Measurements from ENCODE around the gene CTSH. TPM values are rescaled to one million over a fixed set of nuclear protein-coding genes. Genes with fewer than 3 reads are reported as not detected.
"Not testable (repeated sequence)": the region's sequence is repeated elsewhere in the genome, so short reads cannot be mapped to it uniquely, and the experiment has no call there.

The CTSH gene
- total RNA-seq, 1 experiment from 2014 or later = 123 TPM

DNA sequence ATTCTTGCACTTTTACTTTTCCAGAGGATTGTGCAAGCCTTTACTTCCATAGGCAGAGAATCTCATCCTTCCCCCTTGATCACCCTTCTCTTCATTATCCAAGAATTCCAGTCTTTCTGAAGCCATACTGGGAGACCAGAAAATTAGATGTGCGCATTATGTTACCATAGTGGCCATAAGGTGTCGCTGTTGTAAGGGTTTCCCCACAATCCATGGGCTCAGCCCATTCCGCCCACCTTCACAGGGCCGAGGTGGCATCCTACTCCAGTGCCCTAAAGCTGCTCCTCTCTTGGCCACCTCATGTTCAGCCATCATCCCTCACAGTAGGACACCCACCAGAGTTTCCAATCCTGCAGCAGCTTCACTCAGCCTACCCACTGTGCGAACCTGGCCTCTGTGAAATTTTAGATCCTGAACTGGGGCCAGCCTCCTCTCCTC lies 35.0 kb downstream of the CTSH start:
- peak; percentile 34 for DNase-seq (ENCODE audit: low read depth)
- in situ Hi-C loops (cut with HindIII; ENCODE audit: low pct_unique_long_range_greater_than_20kb, low sequenced_read_pairs) = no loop called here

DNA sequence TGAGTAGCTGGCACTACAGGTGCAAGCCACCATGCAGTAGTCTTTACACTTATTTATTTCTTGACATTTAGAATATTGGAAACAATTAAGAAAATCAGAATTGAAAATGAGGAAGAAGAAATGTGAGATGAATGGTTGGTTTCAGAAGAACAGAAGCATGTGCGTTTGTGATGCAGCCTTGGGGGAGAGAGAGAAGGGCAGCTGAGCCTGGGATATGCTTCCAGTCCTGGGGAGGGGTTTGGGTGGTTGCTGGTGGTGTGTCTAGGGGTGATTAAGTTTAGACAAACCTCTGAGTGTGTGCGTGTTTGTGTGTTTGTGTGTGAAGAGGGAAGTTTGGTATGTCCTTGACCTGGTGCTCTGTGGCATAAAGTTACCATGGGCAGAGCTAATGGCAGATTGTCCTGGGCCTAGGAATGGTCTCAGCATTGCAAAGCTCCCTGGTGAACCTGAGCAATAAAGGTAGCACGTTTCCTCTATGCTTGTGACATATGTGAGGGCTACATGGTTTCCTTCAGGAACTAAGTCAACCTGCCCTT lies 35.6 kb downstream of the CTSH start:
- in situ Hi-C loops (cut with HindIII; ENCODE audit: low pct_unique_long_range_greater_than_20kb, low sequenced_read_pairs) = no loop called here
- DNase-seq (ENCODE audit: low read depth) = no peak

DNA sequence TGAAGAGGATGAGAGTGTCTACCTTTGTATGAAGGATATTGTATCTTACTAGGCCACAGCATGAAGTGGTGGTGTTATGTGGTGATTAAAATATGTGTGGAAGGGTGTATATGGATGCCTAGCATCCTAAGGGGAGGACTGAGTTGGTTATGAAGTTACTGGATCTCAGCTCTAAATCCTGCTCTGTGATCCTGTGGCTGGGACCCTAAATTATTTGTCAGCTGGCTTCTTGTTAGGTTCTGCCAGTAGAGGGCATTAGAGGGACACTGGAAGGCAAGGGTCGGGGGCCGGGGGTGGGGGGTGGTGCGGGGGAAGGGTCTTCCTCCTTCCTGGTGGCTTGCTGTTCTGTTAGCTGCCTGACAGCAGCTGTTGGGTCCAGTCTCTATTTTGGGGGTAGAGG lies 37.3 kb downstream of the CTSH start:
- in situ Hi-C loops (cut with HindIII; ENCODE audit: low pct_unique_long_range_greater_than_20kb, low sequenced_read_pairs) = no loop called here
- no peak for DNase-seq (ENCODE audit: low read depth)

DNA sequence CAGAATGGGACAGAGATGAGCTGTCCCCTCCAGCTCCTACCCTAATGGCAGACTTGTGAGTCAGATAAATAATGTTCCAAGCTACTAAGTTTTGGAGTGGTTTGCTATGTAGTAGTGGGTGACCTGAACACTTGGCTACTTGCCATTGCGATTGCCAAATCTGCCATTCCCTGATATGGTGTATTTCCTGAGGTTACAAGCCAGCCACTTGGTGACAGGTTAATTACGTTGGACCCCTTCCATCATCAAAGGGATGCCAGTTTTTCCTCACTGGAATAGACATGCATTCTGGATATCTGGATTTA lies 38.6 kb downstream of the CTSH start:
- in situ Hi-C loops (cut with HindIII; ENCODE audit: low pct_unique_long_range_greater_than_20kb, low sequenced_read_pairs) = no loop called here
- peak; percentile 75 for DNase-seq (ENCODE audit: low read depth)

DNA sequence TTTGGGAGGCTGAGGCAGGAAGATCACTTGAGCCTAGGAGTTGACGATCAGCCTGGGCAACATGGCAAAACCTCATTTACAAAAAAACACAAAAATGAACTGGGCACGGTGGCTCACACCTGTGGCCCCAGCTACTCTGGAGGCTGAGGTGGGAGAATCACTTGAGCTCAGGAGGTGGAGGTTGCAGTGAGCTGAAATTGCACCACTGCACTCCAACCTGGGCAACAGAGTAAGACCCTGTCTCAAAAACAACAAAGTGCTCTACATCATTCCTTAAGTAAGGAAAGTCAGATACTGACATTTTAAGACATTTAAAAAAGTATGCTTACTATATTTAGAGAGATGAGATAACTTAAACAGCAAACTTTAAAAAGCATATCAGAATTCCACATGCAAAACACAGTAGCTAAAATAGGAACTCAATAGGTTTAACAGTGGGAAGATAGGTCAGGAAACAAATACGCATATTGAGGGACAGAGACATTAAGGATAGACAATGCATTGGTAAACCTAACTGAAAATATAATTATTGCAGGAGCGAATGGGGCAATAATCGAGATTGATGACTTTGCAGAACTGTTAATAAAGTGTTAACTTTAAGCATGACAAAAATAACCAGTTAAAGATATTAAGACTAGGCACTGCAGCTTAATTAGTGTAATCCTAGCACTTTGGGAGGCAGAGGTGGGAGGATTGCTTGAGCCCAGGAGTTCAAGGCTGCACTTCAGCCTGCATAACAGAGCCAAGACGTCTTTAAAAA lies 40.1 kb downstream of the CTSH start:
- no peak for DNase-seq (ENCODE audit: low read depth)
- in situ Hi-C loops (cut with HindIII; ENCODE audit: low pct_unique_long_range_greater_than_20kb, low sequenced_read_pairs) = no loop called here

DNA sequence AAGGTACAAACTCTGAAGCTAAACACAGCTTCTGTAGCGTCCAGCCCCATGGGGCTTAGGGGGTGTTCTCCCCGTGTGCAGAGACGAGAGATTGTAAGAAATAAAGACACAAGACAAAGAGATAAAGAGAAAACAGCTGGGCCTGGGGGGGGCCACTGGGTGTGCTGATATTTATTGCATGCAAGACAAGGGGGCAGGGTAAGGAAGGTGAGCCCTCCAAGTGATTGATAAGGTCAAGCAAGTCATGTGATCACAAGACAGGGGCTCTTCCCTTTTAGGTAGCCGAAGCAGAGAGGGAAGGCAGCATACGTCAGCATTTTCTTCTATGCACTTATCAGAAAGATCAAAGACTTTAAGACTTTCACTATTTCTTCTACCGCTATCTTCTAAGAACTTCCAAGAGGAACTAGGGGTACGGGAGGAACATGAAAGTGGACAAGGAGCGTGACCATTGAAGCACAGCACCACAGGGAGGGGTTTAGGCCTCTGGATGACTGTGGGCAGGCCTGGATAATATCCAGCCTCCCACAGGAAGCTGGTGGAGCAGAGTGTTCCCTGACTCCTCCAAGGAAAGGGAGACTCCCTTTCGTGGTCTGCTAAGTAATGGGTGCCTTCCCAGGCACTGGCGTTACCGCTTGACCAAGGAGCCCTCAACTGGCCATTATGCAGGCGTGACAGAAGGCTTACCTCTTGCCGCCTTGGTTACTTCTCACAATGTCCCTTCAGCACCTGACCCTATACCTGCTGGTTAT lies 42.4 kb downstream of the CTSH start:
- DNase-seq (ENCODE audit: low read depth); in situ Hi-C loops (cut with HindIII; ENCODE audit: low pct_unique_long_range_greater_than_20kb, low sequenced_read_pairs): not testable (repeated sequence)

DNA sequence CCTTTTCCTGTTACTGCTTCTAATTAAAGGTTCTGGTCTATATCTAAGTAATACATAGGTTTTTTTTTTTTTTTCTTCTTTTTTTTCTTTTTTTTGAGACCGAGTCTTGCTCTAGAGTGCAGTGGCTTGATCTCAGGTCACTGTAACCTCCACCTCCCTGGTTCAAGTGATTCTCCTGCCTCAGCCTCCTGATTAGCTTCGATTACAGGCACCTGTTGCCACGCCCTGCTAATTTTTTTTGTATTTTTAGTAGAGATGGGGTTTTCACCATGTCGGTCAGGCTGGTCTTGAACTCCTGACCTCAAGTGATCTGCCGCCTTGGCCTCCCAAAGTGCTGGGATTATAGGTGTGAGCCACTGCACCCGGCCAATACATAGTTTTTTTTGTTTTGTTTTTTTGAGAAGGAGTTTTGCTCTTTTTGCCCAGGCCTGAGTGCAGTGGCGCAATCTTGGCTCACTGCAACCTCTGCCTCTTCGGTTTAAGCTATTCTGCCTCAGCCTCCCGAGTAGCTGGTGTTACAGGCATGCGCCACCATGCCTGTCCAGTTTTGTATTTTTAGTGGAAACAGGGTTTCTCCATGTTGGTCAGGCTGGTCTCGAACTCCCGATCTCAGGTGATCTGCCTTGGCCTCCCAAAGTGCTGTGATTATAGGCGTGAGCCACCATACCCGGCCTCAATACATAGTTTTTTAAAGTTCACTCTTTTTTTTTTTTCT lies 43.9 kb downstream of the CTSH start:
- in situ Hi-C loops (cut with HindIII; ENCODE audit: low pct_unique_long_range_greater_than_20kb, low sequenced_read_pairs); DNase-seq (ENCODE audit: low read depth): not testable (repeated sequence)

DNA sequence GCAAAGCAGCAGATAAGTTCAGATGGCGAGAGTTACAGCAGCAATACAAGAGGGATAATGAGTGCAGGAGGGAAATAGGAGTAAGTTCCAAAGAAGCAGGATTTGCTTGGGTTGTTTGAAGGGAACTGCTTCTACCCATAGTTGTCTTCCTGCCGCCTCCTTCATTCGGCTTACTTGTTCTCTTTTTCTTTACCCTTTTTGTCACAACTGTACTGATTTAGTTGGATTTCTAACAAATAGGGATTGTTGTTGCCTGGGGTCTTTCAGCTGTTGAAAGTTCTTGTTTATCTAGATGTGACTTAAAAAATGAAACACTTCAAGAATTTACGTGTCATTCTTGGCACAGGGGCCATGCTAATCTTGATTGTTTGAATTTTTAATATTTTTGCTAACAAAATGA lies 46.3 kb downstream of the CTSH start:
- in situ Hi-C loops (cut with HindIII; ENCODE audit: low pct_unique_long_range_greater_than_20kb, low sequenced_read_pairs) = no loop called here
- DNase-seq (ENCODE audit: low read depth) = no peak

DNA sequence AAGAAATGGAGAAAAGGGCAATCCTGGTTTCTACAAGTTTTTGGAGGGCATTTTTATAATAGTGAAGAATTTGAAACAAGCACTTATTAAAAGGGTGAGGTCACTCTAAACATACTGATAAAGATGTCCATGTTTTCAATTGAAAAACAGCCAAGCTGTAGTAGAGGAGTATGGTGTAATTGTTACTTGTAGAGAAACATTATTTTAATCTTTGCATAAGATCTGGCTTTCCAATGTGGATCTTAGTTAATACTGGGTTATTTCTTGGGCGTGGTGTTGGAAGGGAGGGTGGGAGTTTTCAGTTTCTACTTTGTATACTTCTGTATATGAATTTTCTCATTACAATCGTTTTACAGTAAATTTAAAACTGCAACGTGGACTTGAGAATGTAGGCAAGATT lies 49.4 kb downstream of the CTSH start:
- DNase-seq (ENCODE audit: low read depth) = no peak
- in situ Hi-C loops (cut with HindIII; ENCODE audit: low pct_unique_long_range_greater_than_20kb, low sequenced_read_pairs) = no loop called here

DNA sequence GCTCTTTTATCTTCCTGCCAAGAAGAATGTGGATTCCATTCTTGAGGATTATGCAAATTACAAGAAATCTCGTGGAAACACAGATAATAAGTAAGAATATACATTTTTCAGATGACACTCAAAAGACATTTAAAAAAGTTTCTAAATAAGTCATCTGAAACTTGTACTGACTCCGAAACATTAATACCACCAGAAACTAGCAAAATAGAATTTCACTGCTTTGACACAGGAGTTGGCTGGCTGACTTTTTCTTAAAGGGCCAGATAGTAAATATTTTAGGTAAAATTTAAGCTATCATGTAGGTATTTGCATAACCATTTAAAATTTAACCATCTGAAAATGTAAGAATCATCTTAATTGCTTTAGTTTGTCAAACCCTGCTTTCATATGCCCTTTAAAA lies 51.3 kb downstream of the CTSH start:
- no peak for DNase-seq (ENCODE audit: low read depth)
- in situ Hi-C loops (cut with HindIII; ENCODE audit: low pct_unique_long_range_greater_than_20kb, low sequenced_read_pairs) = no loop called here

DNA sequence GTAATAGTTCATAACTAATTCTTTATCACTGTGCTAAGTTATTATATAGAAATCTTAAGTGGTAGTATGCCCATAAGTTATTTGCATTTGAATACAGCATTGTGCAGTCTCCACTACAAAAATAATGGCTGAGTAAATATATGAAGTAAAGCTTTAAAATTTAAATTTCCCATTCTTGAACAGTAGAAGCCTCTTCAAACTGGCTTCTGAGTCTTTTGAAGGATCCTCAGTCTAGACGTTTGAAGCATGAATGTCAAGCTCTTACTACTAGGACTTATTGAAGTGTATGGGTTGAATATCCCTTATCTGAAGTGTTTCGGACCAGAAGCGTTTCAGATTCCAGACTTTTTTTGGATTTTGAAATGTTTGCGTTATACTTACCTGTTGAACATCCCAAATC lies 55.8 kb downstream of the CTSH start:
- in situ Hi-C loops (cut with HindIII; ENCODE audit: low pct_unique_long_range_greater_than_20kb, low sequenced_read_pairs) = no loop called here
- DNase-seq (ENCODE audit: low read depth) = no peak

DNA sequence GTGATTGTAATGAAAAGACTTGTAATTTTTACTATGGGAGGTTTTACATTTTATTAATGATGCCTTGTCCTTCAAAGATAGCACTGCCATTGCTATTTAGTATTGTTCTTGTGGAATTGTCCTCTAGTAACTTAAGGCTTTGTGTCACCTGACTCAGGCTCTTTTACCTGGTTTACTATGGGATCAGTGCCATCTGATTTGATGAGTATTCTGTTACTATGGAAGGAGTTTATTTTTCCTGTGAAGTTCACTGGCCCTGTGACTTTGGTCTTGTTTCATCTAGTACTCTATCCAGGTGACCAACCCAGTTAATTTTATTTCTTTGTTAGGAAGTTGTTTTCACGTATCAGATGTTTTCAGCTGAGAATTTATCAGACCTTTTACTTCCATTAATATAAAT lies 63.2 kb downstream of the CTSH start:
- no peak for DNase-seq (ENCODE audit: low read depth)
- in situ Hi-C loops (cut with HindIII; ENCODE audit: low pct_unique_long_range_greater_than_20kb, low sequenced_read_pairs) = no loop called here

DNA sequence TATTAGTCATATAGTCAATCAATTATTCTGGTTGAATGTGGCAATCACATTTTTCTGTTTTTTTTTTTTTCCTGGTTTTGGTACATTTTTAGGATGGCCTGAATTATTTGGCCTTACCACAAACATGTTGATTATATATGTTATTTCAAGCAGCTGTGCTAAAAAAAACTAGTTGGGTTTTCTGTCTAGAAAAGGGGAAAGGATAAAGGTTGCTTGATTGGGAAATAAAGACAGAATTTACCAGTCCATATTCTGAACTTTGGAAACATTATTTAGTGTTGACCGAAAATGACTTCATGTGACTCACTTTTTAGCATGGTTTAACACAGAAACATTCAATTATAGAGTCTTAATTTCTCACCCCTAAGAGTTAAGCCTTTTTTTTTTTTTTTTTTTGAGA lies 64.0 kb downstream of the CTSH start:
- DNase-seq (ENCODE audit: low read depth) = no peak
- in situ Hi-C loops (cut with HindIII; ENCODE audit: low pct_unique_long_range_greater_than_20kb, low sequenced_read_pairs) = no loop called here

DNA sequence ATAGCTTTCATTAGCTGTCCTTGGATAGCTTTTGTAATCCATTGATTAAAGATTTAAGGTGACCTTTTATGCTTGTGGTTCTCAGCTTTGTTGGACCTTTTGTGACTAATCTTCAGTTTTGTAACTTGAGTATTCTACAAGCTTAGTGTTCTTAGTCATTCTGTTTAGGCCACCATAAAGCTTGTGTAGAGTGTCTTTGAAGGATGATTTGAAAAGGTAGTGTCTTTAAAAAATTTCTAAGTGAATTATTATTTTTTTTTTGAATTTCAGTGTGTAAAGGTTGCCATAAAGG lies 64.7 kb downstream of the CTSH start:
- in situ Hi-C loops (cut with HindIII; ENCODE audit: low pct_unique_long_range_greater_than_20kb, low sequenced_read_pairs) = no loop called here

DNA sequence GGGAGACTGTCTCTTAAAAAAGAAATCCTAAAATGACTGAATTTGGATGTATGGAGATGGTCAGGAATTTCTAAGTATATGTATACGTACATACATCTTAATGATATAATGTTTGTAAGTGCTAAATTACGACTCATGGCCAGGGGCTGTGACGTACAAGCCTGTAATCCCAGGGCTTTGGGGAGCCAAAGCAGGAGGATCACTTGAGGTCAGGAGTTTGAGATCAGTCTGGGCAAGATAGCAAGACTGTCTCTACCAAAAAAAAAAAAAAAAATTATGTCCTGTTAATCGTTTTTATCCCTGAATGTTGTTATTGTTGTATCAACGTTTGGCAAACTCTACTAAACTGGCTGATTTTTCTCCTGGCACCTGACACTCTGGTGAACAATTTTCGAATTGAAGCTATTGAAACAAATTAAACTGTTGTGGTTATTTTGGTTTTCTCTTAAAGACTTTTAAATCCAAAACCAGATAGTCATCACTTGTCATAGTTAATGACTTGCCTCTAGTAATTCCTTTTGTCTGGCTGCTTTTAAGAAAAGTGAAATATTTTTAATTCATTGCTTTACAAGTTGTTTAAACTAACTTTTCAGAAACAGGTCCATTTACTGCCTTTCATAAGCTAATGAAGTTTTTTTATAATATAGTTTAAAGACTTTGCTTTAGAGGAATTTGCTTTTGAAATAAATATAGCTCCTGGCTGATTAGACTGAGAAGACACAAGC lies 65.2 kb downstream of the CTSH start:
- in situ Hi-C loops (cut with HindIII; ENCODE audit: low pct_unique_long_range_greater_than_20kb, low sequenced_read_pairs) = no loop called here

More for the DNA sequence above, 64.7 kb downstream of the CTSH start:
- DNase-seq (ENCODE audit: low read depth) = no peak

DNA sequence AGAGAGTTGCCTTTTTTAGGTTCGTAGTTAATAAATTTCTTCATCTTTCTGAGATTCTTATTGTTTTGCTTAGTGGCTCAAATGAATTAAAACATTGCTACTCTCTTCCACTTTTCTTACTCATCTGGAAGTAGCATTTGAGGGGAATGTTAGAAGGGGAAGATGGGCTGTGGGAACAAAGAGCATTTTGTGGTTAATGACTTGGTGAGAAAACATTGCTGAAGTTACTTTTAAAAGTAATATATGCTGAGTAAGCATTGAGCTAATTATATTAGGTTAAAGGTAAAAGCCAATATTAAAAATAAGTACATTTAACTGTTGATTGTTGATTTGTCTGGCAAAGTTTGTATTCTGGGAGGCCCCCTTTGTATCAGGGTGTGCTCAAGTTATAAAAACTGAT lies 66.5 kb downstream of the CTSH start:
- in situ Hi-C loops (cut with HindIII; ENCODE audit: low pct_unique_long_range_greater_than_20kb, low sequenced_read_pairs) = no loop called here
- no peak for DNase-seq (ENCODE audit: low read depth)

More for the DNA sequence above, 65.2 kb downstream of the CTSH start:
- no peak for DNase-seq (ENCODE audit: low read depth)

DNA sequence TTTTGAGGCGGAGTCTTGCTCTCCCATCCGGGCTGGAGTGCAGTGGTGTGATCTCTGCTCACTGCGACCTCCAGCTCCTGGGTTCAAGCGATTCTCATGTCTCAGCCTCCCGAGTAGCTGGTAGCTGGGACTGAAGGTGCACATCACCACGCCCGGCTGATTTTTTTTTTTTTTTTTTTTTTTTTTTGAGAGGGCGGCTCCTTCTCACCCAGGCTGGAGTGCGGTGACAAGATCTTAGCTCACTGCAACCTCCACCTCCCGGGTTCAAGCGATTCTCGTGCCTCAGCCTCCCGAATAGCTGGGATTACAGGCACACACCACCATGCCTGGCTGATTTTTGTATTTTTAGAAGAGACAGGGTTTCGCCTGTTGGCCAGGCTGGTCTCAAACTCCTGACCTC lies 67.9 kb downstream of the CTSH start:
- in situ Hi-C loops (cut with HindIII; ENCODE audit: low pct_unique_long_range_greater_than_20kb, low sequenced_read_pairs); DNase-seq (ENCODE audit: low read depth): not testable (repeated sequence)

DNA sequence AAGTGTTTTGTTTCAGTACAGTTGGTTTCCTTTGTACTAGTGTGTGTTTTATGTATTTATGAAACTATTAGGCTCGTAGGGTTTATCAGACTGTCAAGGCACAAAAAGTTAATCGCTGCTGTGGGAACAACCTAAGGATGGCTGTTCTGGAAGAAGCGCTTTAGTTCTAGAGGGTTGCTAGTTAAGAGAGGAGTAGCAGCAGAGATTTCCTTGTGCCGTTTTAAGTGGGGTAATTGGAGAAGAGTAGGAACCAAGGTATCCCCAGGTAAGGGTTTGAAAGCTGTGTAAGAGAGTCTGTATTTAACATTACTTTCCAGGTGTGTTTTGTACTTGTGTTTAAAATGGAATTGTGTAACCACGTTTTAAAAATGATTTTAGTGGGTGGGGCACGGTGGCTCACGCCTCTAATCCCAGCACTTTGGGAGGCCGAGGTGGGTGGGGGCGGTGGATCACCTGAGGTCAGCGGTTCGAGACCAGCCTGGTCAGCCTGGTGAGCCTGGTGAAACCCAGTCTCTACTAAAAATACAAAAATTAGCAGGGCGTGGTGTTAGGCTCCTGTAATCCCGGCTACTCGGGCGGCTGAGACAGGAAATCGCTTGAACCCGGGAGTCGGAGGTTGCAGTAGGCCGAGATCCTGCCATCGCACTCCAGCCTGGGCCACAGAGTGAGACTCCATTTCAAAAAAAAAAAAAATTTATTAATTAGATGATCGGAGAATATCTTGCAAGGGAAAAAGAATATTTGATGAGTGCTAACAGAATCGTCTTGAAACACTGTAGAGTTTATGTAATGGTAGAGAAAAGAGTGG lies 69.5 kb downstream of the CTSH start:
- DNase-seq (ENCODE audit: low read depth) = peak; percentile 12
- in situ Hi-C loops (cut with HindIII; ENCODE audit: low pct_unique_long_range_greater_than_20kb, low sequenced_read_pairs) = no loop called here

All from Caki2 (cell line).